Effector memory CD8-positive, alpha-beta T cell (primary cell): ENCODE results near the gene TOP2A.

Experiments used
- ATAC-seq: fragments of 150-1000 bp; cut with Tn5 transposase; replicated peaks from 2 replicates; pipeline ENCODE4 v1.10.0; 2021; ENCODE audit warnings: mild to moderate bottlenecking, moderate library complexity
- DNase-seq, 3 experiments: peaks; one replicate each; pipeline ENCODE4 v3.0.0; 2021
- H3K27ac Mint-ChIP-seq, 2 donors: one replicate each; pipeline ENCODE4 v1.8.0; 2022; ENCODE audit warnings: mild to moderate bottlenecking in 2 of 2, mixed read lengths in 2 of 2, moderate library complexity in 2 of 2
- H3K27me3 Mint-ChIP-seq, 2 donors: one replicate each; pipeline ENCODE4 v1.8.0; 2022; ENCODE audit warnings: mixed read lengths in 2 of 2
- H3K36me3 Mint-ChIP-seq: one replicate; pipeline ENCODE4 v1.8.0; 2022; ENCODE audit warnings: mild to moderate bottlenecking, moderate library complexity, mixed read lengths; ENCODE audit not compliant: insufficient read depth
- H3K4me1 Mint-ChIP-seq, 2 donors: one replicate each; pipeline ENCODE4 v1.8.0; 2022; ENCODE audit warnings: low read depth in 2 of 2, mixed read lengths in 2 of 2
- H3K4me3 Mint-ChIP-seq, 2 donors: one replicate each; pipeline ENCODE4 v1.8.0; 2022; ENCODE audit warnings: mild to moderate bottlenecking in 2 of 2, mixed read lengths in 2 of 2, moderate library complexity in 2 of 2
- H3K9me3 Mint-ChIP-seq, 2 donors: one replicate each; pipeline ENCODE4 v1.8.0; 2022; ENCODE audit warnings: mixed read lengths in 2 of 2
- total RNA-seq, 9 experiments: gene quantifications; one replicate each; lab custom pipeline; 2026; lab: John Stamatoyannopoulos, UW

Gene TOP2A
- total RNA-seq = 2.6 to 56.8 (median 9.9) reads per million in 9 experiments

GRCh38 chr17:40417609-40418427, at the start of gene TOP2A:
TSS of gene TOP2A (minus strand) at chr17:40417896. CDS start at chr17:40417791, 105 bp downstream.
- peak within 1 kb of the TSS; percentile 2 to 84 for H3K27ac Mint-ChIP-seq
- H3K36me3 Mint-ChIP-seq = peaks cover 8% of the 10 kb centered on the region

GRCh38 chr17:40467281-40467867, 49.7 kb upstream of the TOP2A start:
- ATAC-seq (no peak), DNase-seq (no peak)
- H3K4me1 Mint-ChIP-seq = peaks cover 0 to 5% of the 10 kb centered on the region in 2 donors
- H3K36me3 Mint-ChIP-seq = peaks cover 3% of the 10 kb centered on the region
- peak overlapping the region in 1 of 2 donors; percentile 85 for H3K27ac Mint-ChIP-seq
- H3K4me3 Mint-ChIP-seq = no peak overlapping the region
- H3K9me3 Mint-ChIP-seq = no peaks in the 10 kb centered on the region
- H3K27me3 Mint-ChIP-seq = peaks cover 6 to 15% of the 10 kb centered on the region in 2 donors

More at GRCh38 chr17:40417609-40418427, at the start of gene TOP2A:
- DNase-seq (peak; percentile 97 to 100 (median 98)), ATAC-seq (peak; percentile 98)
- H3K4me3 Mint-ChIP-seq = peak within 1 kb of the TSS; percentile 81 to 92
- no peaks in the 10 kb centered on the region for H3K9me3 Mint-ChIP-seq
- H3K4me1 Mint-ChIP-seq = peaks cover 5 to 14% of the 10 kb centered on the region in 2 donors
- H3K27me3 Mint-ChIP-seq = no peaks in the 10 kb centered on the region

GRCh38 chr17:40466298-40466971, 48.7 kb upstream of the TOP2A start:
- Mint-ChIP-seq H3K4me1 (peaks cover 0 to 3% of the 10 kb centered on the region in 2 donors), H3K36me3 (peaks cover 3% of the 10 kb centered on the region), H3K4me3 (no peak overlapping the region), H3K27ac (peak overlapping the region in 1 of 2 donors; percentile 85), H3K27me3 (peaks cover 6 to 15% of the 10 kb centered on the region in 2 donors), H3K9me3 (no peaks in the 10 kb centered on the region)
- DNase-seq = no peak
- ATAC-seq = no peak

- peaks cover 3% of the 10 kb centered on the region for H3K36me3 Mint-ChIP-seq
- ATAC-seq (no peak), DNase-seq (no peak)
- H3K27me3 Mint-ChIP-seq = peaks cover 1 to 9% of the 10 kb centered on the region in 2 donors
- peaks cover 0 to 3% of the 10 kb centered on the region in 2 donors for H3K4me1 Mint-ChIP-seq
- H3K9me3 Mint-ChIP-seq = no peaks in the 10 kb centered on the region
- no peak overlapping the region for H3K27ac Mint-ChIP-seq
- H3K4me3 Mint-ChIP-seq = no peak overlapping the region
Observed at GRCh38 chr17:40464392-40464855, 46.7 kb upstream of the TOP2A start.

- DNase-seq (no peak), ATAC-seq (no peak)
- no peak overlapping the region for H3K27ac Mint-ChIP-seq
- H3K4me1 Mint-ChIP-seq = peaks cover 0 to 3% of the 10 kb centered on the region in 2 donors
- H3K27me3 Mint-ChIP-seq = peaks cover 0 to 6% of the 10 kb centered on the region in 2 donors
- no peaks in the 10 kb centered on the region for H3K9me3 Mint-ChIP-seq
- H3K36me3 Mint-ChIP-seq = peaks cover 3% of the 10 kb centered on the region
- H3K4me3 Mint-ChIP-seq = no peak overlapping the region
Observed at GRCh38 chr17:40463122-40463550, 45.4 kb upstream of the TOP2A start.

- H3K4me3 Mint-ChIP-seq = no peak overlapping the region
- peaks cover 0 to 6% of the 10 kb centered on the region in 2 donors for H3K27me3 Mint-ChIP-seq
- H3K36me3 Mint-ChIP-seq = peaks cover 3% of the 10 kb centered on the region
- no peaks in the 10 kb centered on the region for H3K9me3 Mint-ChIP-seq
- ATAC-seq (no peak), DNase-seq (no peak)
- no peak overlapping the region for H3K27ac Mint-ChIP-seq
- H3K4me1 Mint-ChIP-seq = peaks cover 0 to 3% of the 10 kb centered on the region in 2 donors
Observed at GRCh38 chr17:40462343-40463121, 44.8 kb upstream of the TOP2A start.

GRCh38 chr17:40461732-40462342, 44.1 kb upstream of the TOP2A start:
- no peak for DNase-seq
- ATAC-seq = no peak
- Mint-ChIP-seq H3K9me3 (no peaks in the 10 kb centered on the region), H3K27ac (no peak overlapping the region), H3K27me3 (no peaks in the 10 kb centered on the region), H3K4me1 (peaks cover 0 to 3% of the 10 kb centered on the region in 2 donors), H3K36me3 (peaks cover 3% of the 10 kb centered on the region), H3K4me3 (no peak overlapping the region)

- no peaks in the 10 kb centered on the region for H3K9me3 Mint-ChIP-seq
- no peaks in the 10 kb centered on the region for H3K27me3 Mint-ChIP-seq
- peaks cover 3% of the 10 kb centered on the region for H3K36me3 Mint-ChIP-seq
- no peak overlapping the region for H3K27ac Mint-ChIP-seq
- ATAC-seq = no peak
- no peak overlapping the region for H3K4me3 Mint-ChIP-seq
- DNase-seq = no peak
- H3K4me1 Mint-ChIP-seq = peaks cover 0 to 3% of the 10 kb centered on the region in 2 donors
Observed at GRCh38 chr17:40460968-40461731, 43.5 kb upstream of the TOP2A start.

GRCh38 chr17:40460604-40460967, 42.9 kb upstream of the TOP2A start:
- peaks cover 0 to 1% of the 10 kb centered on the region in 2 donors for H3K4me1 Mint-ChIP-seq
- no peak for DNase-seq
- H3K9me3 Mint-ChIP-seq = no peaks in the 10 kb centered on the region
- no peak overlapping the region for H3K27ac Mint-ChIP-seq
- H3K27me3 Mint-ChIP-seq = no peaks in the 10 kb centered on the region
- no peak for ATAC-seq
- no peaks in the 10 kb centered on the region for H3K36me3 Mint-ChIP-seq
- H3K4me3 Mint-ChIP-seq = no peak overlapping the region

- Mint-ChIP-seq H3K27me3 (no peaks in the 10 kb centered on the region), H3K4me3 (no peak overlapping the region), H3K4me1 (peaks cover 0 to 1% of the 10 kb centered on the region in 2 donors), H3K36me3 (no peaks in the 10 kb centered on the region), H3K9me3 (no peaks in the 10 kb centered on the region), H3K27ac (peak overlapping the region in 1 of 2 donors; percentile 0)
- ATAC-seq = no peak
- no peak for DNase-seq
Observed at GRCh38 chr17:40459636-40460603, 42.2 kb upstream of the TOP2A start.

- H3K9me3 Mint-ChIP-seq = no peaks in the 10 kb centered on the region
- H3K4me1 Mint-ChIP-seq = peaks cover 0 to 1% of the 10 kb centered on the region in 2 donors
- peaks cover 5% of the 10 kb centered on the region for H3K36me3 Mint-ChIP-seq
- peak overlapping the region in 1 of 2 donors; percentile 0 for H3K27ac Mint-ChIP-seq
- ATAC-seq (no peak), DNase-seq (no peak)
- H3K4me3 Mint-ChIP-seq = no peak overlapping the region
- H3K27me3 Mint-ChIP-seq = no peaks in the 10 kb centered on the region
Observed at GRCh38 chr17:40458851-40459482, 41.3 kb upstream of the TOP2A start.
